ENCODE measurements around the gene MYH7. TPM values are rescaled to one million over a fixed set of nuclear protein-coding genes. Genes with fewer than 3 reads are reported as not detected.

The MYH7 gene
- total and polyA plus RNA-seq, 2 of the 4 experiments (the other 2 are of a cell fraction): not detected

GRCh38 chr14:23399591-23399990, 35.9 kb downstream of the MYH7 start:
- no peaks in the 10 kb centered on the region for H3K36me3 ChIP-seq (ENCODE audit: control insufficient read depth, insufficient read depth, low read length)
- no peak for ATAC-seq (ENCODE audit: low read depth)
- no peak overlapping the region for H2BK20ac ChIP-seq (ENCODE audit: low read depth, low read length)
- no peaks in the 10 kb centered on the region for H3K9me3 ChIP-seq (ENCODE audit: control insufficient read depth, insufficient read depth, low read length)
- H3K4me3 ChIP-seq (ENCODE audit: insufficient read depth, low read depth, low read length): no peak overlapping the region
- WGBS, 2 experiments (ENCODE audit: extremely low coverage in 2 of 2, insufficient read length in 1 of 2): 40% methylated on average over 1 of the region's 6 CpGs; no CpG with 5 or more reads in 1 of the 2 experiments
- no peak overlapping the region for H3K14ac ChIP-seq (replicated peaks; ENCODE audit: low read depth, low read length)
- no peak for DNase-seq
- no peak overlapping the region for H2AK9ac ChIP-seq (replicated peaks; ENCODE audit: low read depth, low read length, poor library complexity)
- no peak overlapping the region for H3K4me2 ChIP-seq (ENCODE audit: low read depth, low read length)
- BruUV-seq (replicated peaks): no TSS peak
- dilution Hi-C loops (cut with HindIII; ENCODE audit: low sequenced_read_pairs, unreplicated experiment) (no loop called here), in situ Hi-C loops (cut with MboI; ENCODE audit: low sequenced_read_pairs) (no loop called here), intact Hi-C loops (cut with micrococcal nuclease) (no loop called here)
- H3K23ac ChIP-seq (ENCODE audit: low read depth, low read length): no peak overlapping the region
- H4K8ac ChIP-seq (ENCODE audit: low read depth in 2 of 2, low read length in 2 of 2): no peak overlapping the region
- no peaks in the 10 kb centered on the region for H3K4me1 ChIP-seq (ENCODE audit: control insufficient read depth, insufficient read depth, low read length)
- H3K9ac ChIP-seq (ENCODE audit: low read depth, low read length): no peak overlapping the region
- no peak overlapping the region for H3K18ac ChIP-seq (ENCODE audit: low read depth, low read length)
- H4K20me1 ChIP-seq (ENCODE audit: insufficient read depth, low read length): no peaks in the 10 kb centered on the region
- peaks cover 2% of the 10 kb centered on the region; the same call in 1 of the 2 replicates for H3K9me1 ChIP-seq (ENCODE audit: insufficient read depth, low read length)
- H3K56ac ChIP-seq (ENCODE audit: extremely low read depth, insufficient read depth, low read length): no peak overlapping the region
- H2AFZ ChIP-seq (replicated peaks; ENCODE audit: low read length, poor library complexity): no peak overlapping the region
- no peaks in the 10 kb centered on the region for H3K79me1 ChIP-seq (ENCODE audit: low read depth in 1 of 2, low read length in 2 of 2)
- ChIA-PET POLR2A (ENCODE audit: unreplicated experiment) (no interaction called here), CTCF (no interaction called here)
- no peak overlapping the region for H2BK120ac ChIP-seq (ENCODE audit: low read depth, low read length)
- H2BK15ac ChIP-seq (ENCODE audit: low read depth, low read length): no peak overlapping the region
- H2BK5ac ChIP-seq (ENCODE audit: low read depth, low read length, poor library complexity, severe bottlenecking): no peak overlapping the region
- H4K5ac ChIP-seq (ENCODE audit: low read depth, low read length): no peak overlapping the region
- H3K27ac ChIP-seq (ENCODE audit: insufficient read depth, low read length): no peak overlapping the region
- no peak overlapping the region for H4K91ac ChIP-seq (ENCODE audit: insufficient read depth, low read depth, low read length)
- no peak overlapping the region for H2AK5ac ChIP-seq (ENCODE audit: low read depth, low read length)
- TF ChIP-seq MXI1 (IDR thresholded peaks at IDR 0.05; ENCODE audit: borderline replicate concordance, low read depth, low read length) (no peak), RAD21 (IDR thresholded peaks at IDR 0.05; ENCODE audit: low read length) (no peak), MAFK (IDR thresholded peaks at IDR 0.05; ENCODE audit: low read depth, low read length) (no peak), SMC3 (IDR thresholded peaks at IDR 0.05; ENCODE audit: low read depth, low read length) (no peak), FOS (IDR thresholded peaks at IDR 0.05; ENCODE audit: low read depth, low read length) (no peak), NFE2L2 (IDR thresholded peaks at IDR 0.05; ENCODE audit: low read depth, low read length) (no peak), RCOR1 (IDR thresholded peaks at IDR 0.05; ENCODE audit: insufficient replicate concordance, low read length) (no peak), BHLHE40 (IDR thresholded peaks at IDR 0.05; ENCODE audit: low read depth, low read length) (no peak), CEBPB (IDR thresholded peaks at IDR 0.05; ENCODE audit: low read depth, low read length) (no peak), CHD1 (IDR thresholded peaks at IDR 0.05; ENCODE audit: low read depth, low read length) (no peak), RFX5 (IDR thresholded peaks at IDR 0.05; ENCODE audit: low read depth, low read length) (no peak)
- no peak overlapping the region for H3K4ac ChIP-seq (ENCODE audit: low read depth, low read length)
- peaks cover 31% of the 10 kb centered on the region; the same call in 1 of the 2 replicates for H3K27me3 ChIP-seq (ENCODE audit: control insufficient read depth, insufficient read depth, low read length)
